Forelimb muscle (tissue), 1 donor: ENCODE results near the gene DDX54. TPM values are rescaled to one million over a fixed set of nuclear protein-coding genes. Genes with fewer than 3 reads are reported as not detected.

ENCODE experiments used
- DNase-seq: peaks from one replicate; pipeline ENCODE4 v3.0.0-alpha.2; 2013; ENCODE audit warnings: low read depth
- polyA plus RNA-seq: library from polyadenylated mRNA; unstranded; fragments of 120-200 nt; gene quantifications from one replicate; pipeline ENCODE4 v1.2.1, GENCODE V29; 2013; ENCODE audit not compliant: insufficient read length

Gene DDX54
- polyA plus RNA-seq, 1 donor = 64.8 TPM

GRCh38 chr12:113162102-113163029 is 22.9 kb downstream of the DDX54 start:
- no peak for DNase-seq

- no peak for DNase-seq
These were observed 23.8 kb downstream of the DDX54 start for GRCh38 chr12:113161415-113162016.

- DNase-seq = no peak
These were observed 25.3 kb downstream of the DDX54 start for GRCh38 chr12:113159937-113160336.

DNA sequence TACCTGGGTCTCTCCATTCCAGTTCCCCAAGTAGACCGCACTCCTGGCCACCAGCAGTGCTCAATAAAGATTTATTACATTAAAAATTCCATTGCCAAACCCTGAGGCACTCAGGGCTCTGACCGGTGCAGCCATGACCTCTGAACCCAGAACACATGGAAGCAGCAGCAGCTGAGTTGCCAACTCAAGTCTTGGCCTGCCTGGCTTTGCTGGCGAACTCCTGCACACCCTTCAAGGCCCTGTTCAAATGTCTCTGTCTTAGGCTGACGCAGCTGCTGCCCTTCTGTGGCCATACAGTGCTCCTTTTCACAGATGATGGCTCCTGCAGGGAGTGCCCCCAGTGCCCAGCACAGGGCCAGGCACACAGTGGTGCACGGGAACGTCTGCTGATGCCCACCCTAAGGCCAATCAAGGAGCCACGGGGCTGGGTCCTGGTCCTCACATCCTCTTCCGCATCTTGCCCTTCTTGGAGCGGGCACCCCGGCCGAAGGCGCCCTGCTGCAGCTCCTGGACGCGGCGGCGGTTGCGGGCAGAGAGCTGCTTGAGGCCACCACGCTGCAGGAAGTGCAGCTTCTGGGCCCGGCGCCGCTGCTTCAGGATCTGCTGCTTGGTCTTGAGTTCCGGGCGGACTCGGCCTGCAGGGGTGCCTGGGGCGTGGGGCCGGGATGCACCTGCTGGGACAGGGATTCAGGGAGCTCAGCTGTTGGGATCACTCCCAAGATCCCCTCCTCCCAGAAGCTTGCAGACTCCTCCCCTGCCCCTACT is 26.7 kb downstream of the DDX54 start:
- DNase-seq = no peak

DNA sequence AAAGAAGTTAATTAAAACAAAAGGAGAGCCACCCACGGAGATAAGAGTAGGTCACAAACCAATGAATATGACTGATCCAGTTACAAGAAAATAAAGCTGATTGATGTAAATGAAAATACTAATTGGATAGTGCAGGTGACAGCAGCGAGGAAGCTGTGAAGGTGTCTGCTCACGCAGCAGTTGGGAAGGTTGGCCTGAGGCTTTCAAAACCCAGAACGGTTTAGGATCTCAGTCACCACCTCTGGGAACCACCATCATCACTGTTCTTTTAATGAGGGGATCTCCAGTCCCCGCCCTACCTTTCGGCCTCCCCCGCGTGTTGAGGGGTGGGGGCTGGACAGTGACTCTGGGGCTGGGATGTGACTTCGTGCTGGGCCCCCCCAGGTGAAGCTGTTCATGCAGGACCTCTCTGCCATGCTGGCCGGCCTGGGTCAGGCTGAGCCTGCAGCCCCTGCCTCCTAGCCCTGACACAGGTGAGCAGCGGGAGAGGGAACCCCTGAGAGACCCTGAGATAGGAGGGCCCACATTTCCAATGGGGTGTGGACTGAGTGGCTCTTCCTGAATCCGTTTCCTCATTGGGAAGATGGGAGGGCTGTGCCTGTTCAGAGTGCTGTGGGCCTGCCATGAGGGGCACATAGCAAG is 27.9 kb downstream of the DDX54 start:
- no peak for DNase-seq

GRCh38 chr12:113155646-113156045 is 29.6 kb downstream of the DDX54 start:
- no peak for DNase-seq

GRCh38 chr12:113155060-113155459 is 30.2 kb downstream of the DDX54 start:
- no peak for DNase-seq

- no peak for DNase-seq
These were observed 30.8 kb downstream of the DDX54 start for GRCh38 chr12:113154351-113154973.

GRCh38 chr12:113152835-113153814 is 32.2 kb downstream of the DDX54 start:
- peak; percentile 53 for DNase-seq

GRCh38 chr12:113152196-113152834 is 33.0 kb downstream of the DDX54 start:
- no peak for DNase-seq

DNA sequence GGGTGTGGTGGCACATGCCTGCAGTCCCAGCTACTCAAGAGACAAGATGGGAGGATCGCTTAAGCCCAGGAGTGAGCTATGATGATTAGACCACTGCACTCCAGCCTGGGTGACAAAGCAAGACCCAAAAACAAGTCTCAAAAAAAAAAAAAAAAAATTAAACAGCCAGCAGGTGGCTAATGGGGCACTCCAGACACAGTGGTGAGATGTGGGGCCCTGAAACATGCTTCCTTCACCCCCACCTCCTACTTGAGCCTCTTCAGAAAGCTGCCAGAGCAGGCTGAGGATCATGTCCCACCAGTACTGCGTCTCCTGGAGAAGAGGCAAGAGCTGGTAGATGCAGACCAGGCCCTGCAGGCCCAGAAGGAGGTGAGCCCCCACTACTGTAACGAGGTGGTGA is 33.6 kb downstream of the DDX54 start:
- DNase-seq = no peak

- no peak for DNase-seq
These were observed 35.7 kb downstream of the DDX54 start, which contains the start of gene CFAP73 for GRCh38 chr12:113149361-113150150. Gene CFAP73, plus strand, starts transcription at chr12:113149724. Its CDS starts 134 bp downstream, at chr12:113149858.

GRCh38 chr12:113146999-113147398 is 38.3 kb downstream of the DDX54 start:
- DNase-seq = no peak

DNA sequence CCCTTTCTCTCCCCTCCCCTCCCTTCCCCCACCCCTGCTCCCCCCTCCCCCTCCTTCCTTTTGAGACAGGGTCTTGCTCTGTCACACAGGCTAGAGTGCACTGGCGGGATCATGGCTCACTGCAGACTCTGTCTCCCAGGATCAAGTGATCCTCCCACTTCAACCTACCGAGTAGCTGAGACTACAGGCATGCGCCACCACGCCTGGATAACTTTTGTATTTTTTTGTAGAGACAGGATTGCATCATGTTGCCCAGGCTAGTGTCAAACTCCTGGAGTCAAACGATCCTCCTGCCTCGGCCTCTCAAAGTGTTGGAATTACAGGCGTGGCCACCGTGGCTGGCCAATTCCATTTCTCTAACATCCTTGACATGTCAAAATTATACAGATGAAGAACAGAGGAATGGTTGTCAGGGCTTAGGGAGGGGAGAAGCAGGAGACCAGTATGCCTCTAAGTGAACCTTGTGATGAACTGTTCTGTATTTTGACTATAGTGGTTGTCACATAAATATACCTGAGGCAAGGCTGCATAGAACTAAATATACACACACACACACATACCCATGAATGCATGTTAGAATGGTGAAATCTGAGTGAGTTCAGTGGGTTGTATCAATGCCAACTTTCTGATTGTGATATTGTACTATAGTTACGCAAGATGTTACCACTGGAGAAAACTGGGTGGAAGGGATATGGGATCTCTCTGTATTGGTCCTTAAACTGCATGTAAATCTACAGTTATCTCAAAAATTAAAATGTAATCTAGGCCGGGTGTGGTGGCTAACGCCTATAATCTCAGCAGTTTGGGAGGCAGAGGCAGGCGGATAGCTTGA is 39.3 kb downstream of the DDX54 start:
- no peak for DNase-seq

GRCh38 chr12:113144806-113145205 is 40.5 kb downstream of the DDX54 start:
- DNase-seq = no peak

DNA sequence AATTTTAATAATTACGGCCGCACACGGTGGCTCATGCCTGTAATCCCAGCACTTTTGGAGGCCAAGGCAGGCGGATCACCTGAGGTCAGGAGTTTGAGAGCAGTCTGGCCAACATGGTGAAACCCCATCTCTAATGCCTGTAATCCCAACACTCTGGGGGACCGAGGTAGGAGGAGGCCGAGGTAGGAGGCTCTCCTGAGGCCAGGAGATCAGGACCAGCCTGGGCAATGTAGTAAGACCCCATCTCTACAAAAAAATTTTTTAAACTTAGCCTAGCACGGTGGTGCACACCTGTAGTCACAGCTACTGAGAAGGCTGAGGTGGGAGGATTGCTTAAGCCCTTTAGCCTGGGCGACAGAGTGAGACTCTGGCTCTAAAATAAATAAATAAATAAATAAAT is 41.3 kb downstream of the DDX54 start:
- no peak for DNase-seq

DNA sequence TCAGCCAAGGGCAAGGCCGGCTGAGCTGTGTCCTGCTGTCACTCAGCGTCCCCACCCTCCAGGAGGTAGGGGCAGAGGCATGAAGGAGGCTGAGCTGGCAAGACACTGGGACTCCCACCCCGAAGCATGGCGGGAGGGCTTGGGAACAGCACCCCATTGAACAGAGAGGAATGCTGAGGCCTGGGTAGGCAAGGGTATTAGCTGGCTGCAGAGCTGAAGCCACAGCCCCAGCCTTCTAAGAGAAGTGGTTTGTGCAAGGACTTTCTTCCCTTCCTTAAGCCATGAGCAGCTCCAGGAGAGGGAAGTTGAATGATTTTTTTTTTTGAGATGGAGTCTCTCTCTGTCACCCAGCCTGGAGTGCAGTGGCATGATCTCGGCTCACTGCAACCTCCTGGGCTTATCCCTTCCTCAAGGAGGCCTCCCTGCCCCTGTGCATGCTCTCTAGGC is 42.4 kb downstream of the DDX54 start:
- DNase-seq = no peak
